Forelimb muscle (tissue), 1 donor: Measurements from ENCODE around the gene PNMA6E. TPM values are rescaled to one million over a fixed set of nuclear protein-coding genes. Genes with fewer than 3 reads are reported as not detected.
"Not testable (repeated sequence)": the region's sequence is repeated elsewhere in the genome, so short reads cannot be mapped to it uniquely, and the experiment has no call there.

Experiments
- DNase-seq: peaks from one replicate; pipeline ENCODE4 v3.0.0-alpha.2; 2013; ENCODE audit warnings: low read depth
- polyA plus RNA-seq: library from polyadenylated mRNA; unstranded; fragments of 120-200 nt; gene quantifications from one replicate; pipeline ENCODE4 v1.2.1, GENCODE V29; 2013; ENCODE audit not compliant: insufficient read length

The PNMA6E gene
- polyA plus RNA-seq, 1 donor: not detected

- no peak for DNase-seq
These were observed 15.1 kb downstream of the PNMA6E start for GRCh38 chrX:153386097-153386496.

DNA sequence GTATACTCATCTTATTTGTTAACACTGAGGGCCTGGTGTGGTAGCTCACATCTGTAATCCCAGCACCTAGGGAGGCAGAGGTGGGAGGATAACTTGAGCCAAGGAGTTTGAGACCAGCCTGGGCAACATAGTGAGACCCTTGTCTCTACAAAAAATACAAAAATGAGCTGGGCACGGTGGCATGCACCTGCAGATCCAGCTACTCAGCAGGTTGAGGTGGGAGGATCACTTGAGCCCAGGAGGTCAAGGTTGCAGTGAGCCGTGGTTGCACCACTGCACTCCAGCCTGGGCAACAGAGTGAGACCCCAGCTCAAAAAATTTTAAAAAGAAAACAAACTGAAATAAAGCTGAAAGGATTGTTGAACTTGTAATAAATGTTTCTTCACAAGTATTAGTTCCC is 16.2 kb downstream of the PNMA6E start:
- DNase-seq: not testable (repeated sequence)

DNA sequence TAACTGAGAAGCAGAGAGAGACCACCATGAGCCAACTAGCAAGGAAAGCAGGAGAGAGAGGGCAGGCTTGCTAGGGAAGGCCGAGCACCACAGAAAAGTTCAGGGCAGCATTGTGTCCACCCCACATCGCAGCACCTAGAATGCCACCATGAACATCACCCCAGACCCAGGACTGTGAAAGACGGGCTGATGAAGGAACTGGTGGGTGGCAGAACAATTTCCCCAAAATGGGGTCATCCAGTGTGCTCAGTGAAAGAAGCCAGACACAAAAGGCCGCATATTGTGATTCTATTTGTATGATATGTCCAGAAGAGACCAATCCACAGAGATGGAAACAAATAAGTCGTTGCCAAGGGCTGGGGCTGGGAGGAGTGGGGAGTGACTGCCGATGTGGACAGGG is 16.8 kb downstream of the PNMA6E start:
- DNase-seq: no peak

- DNase-seq: no peak
These were observed 18.3 kb downstream of the PNMA6E start for GRCh38 chrX:153382563-153383482.

DNA sequence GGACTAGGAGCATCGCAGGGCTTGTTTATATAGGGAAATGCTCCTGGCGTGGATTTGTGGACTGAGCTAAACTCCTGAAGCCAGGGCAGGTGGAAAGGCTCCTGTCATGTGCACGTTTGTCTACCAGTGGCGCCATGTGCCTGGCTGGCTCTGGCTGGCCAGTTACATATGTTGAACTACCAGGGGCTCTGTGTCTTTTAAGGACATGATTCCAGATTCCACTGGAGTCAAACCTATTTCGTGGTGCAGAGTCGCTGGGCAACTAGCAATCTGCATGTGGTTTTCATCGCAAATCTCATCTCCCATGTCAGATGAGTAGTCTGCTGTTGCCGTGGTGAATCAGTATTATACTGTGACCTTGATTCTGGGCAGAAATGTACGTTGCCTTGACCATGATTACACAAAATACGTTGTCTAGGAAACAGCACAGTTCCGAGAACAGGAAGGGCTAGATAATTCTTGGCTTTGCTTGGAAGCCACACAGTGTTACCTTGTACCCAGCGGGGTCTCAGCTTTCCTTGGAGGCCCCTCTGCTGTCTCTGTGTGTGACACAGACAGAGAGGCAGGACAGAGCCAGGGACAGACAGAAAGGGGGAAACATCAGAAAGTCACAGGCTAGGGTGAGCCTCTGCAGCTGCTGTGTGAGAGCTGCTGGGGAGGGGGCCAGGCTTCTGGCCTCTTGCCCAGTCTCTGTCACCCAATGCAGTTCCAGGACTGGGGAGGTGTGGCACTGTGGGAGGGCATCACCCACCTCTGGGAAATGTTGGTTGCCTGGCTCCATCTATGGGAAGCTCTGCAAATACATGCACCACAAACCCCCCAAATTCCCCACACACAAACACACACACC is 19.2 kb downstream of the PNMA6E start:
- DNase-seq: peak; percentile 74

DNA sequence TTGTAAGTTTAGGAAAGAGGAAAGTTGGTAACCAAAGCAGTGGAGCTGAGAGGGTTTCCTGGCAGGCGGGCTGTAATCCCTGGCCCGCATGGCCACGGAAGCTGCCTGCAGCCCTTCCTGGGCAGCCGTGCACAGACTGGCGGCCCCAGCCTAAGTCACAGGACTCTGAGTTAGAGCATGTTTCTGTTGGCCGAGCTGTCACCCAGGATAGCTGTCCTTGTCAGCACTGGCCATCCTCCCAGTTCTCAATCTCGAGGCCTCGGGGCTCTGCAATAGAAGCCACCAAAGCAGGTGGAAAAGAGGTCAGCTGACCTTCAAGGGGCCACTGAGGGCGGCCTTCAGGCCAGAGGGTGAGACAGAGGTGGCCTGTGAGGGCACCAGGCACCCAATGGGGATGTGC is 20.5 kb downstream of the PNMA6E start:
- DNase-seq: no peak

DNA sequence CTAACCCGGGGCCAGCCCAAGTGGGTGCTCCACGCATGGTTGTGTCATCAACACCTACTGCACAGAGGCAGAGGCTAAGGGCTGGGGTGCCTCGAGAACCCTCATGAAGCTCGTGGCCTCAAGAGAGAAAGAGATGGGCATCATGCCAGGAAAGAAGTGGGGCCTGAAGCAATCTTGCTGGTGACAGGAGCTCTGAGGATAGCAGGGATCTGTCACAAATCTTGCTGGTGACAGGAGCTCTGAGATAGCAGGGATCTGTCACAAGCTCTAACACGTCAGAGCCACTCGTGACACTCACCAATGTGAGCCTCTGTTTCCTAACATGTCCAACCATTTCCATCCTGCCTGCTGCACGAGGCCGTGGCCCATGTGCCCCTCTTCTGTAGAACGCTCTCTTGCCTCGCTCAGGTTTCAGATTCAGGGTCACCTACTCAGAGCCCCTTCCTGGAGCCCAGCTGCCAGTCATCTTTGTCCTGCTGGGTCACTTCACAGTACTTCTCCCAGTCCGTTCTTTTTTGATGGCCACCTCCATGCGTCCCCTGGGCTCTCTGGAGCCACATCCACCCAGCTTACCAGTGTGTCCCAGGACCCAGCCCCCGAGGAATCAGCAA is 21.1 kb downstream of the PNMA6E start:
- DNase-seq: no peak

DNA sequence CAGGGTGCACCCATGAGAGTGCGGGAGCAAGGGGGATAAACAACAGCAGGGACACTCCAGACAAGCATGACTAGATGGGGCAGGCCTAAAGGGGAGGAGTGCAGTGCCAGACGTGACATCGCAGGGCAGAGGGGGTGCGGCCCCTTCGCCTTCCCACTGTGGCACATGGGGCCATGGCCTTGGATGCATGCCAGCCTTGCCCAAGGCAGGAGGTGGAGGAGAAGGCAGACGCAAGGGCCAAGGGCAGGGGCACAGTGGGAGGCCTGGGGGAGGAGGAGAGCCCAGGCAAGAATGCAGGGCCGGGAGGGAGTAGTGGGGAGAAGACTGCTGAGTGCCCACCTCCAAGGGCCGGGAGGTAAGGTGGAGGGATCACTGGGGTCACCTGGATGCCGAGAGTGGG is 21.6 kb downstream of the PNMA6E start:
- DNase-seq: no peak

DNA sequence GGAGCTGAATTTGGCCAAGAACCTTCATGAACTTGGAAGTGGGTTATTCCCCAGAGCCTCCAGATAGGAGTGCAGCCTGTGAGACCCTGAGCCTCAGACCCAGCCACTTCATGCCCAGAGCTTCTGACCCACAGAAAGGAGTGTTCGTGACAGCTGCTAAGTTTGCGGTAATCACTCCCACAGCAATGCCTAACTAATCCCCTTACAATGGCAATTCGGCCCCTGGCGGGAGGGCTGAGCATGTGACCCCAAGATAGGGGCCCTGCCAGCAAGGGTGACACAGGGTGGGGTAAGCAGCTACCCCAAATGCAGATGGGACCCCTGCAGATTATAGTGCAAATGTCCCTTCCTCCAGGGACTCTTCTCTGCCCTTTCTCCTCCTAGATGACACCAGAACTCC is 22.5 kb downstream of the PNMA6E start:
- no peak for DNase-seq

DNA sequence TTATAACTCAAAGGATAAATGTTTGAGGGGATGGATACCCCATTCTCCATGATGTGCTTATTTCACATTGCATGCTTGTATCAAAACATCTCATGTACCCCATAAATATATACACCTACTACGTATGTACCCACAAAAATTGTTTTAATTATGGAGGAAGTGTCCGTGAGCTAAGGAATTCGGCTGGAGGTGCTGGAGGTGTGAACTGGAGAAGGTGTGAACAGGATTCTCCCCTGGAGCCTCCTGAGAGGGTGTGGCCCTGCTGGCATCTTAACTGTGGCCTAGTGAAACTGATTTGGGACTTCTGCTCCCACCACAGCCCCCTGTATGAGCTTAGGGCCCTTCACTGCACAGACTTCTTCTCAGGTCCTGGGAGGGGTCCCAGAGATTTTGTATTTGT is 23.4 kb downstream of the PNMA6E start:
- DNase-seq: no peak

DNA sequence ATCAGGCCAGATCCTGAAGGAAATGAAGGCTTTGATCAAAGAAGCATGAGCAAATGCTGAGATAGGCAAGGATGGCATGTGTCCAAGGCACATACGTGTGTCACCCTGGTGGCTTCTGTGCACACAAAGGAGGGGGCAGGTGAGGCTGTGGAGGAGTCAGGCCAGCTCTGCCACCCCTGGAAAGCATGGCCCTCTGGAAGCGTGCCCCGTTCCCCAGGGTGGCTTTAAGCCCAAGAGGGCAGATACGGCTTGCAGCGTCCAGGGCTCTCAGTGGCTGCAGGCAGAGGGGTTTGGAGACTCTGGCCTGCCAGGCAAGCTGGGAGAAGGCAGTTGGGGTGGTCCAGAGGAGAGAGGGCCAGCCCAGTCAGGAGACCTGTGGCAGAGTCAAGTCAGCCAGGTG is 25.6 kb downstream of the PNMA6E start:
- no peak for DNase-seq

GRCh38 chrX:153374426-153374825 is 26.7 kb downstream of the PNMA6E start:
- DNase-seq: no peak

- no peak for DNase-seq
These were observed 28.2 kb downstream of the PNMA6E start for GRCh38 chrX:153372949-153373348.

DNA sequence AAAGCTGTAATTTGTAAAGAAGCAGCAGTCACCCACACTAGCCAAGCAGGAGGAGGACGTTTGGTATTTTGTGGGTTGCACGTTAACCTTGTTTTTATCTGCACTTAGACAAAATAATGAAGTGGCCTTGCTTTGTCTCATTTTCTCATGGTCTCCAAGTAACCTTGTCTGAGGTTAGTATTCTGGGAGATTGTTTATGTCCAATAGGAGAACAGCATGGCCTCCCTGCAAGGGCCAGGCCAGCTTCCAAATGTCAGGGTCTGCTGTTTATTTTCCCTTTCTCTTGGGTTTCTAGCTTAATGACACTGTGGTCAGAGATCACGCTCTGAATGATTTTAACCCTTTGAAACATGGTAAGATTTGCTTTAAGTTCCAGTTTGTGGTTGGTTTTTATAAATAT is 29.9 kb downstream of the PNMA6E start:
- DNase-seq: no peak

- no peak for DNase-seq
These were observed 30.7 kb downstream of the PNMA6E start for GRCh38 chrX:153370293-153371055.

DNA sequence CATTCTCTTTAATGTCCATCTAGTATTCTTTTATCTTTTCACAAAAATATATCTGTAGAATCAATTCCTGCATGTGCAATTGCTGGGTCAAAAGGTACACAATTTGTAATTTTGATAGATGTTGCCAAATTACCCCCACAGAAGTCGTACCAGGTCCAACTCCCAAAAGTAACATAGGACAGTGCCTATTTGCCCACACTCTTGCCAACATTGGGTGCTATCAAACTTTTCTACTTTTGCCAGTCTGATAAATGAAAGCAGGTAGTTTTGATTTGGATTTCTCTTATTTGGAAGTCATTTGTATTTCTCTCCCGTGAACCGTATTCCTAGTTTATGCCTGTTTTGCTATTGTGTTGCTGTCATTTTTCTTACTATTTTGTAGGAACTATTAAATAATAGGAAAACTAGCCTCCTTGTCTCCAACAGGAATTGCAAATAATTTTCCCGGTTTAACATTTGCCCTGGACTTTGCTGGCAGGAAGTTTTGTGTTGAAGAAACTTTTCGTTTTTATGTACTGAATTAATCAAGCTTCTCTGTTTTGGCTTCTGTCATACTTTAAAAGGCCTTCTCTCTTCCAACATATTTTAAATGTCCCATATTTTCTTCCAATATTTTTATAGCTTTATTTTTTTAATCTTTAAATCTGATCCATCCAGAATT is 34.1 kb downstream of the PNMA6E start:
- no peak for DNase-seq

DNA sequence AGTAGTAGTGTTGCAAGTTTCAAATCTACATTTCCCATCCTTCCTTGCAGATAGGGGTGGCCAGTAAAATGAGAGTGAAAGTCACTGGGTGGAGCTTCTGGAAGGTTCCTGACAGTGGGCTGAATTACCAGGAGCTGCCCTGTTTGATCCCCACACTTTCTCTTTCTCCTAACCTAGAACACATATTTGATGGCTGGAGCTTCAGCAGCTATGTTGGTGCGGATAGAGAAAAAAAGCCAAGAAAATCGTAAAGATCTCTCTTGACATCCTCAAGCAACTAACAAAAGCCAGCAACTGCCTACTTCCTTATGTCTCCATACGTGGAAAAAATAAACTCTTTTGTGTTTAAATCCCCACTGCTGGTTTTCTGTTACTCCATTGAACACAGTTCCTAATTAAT is 35.0 kb downstream of the PNMA6E start:
- DNase-seq: no peak

DNA sequence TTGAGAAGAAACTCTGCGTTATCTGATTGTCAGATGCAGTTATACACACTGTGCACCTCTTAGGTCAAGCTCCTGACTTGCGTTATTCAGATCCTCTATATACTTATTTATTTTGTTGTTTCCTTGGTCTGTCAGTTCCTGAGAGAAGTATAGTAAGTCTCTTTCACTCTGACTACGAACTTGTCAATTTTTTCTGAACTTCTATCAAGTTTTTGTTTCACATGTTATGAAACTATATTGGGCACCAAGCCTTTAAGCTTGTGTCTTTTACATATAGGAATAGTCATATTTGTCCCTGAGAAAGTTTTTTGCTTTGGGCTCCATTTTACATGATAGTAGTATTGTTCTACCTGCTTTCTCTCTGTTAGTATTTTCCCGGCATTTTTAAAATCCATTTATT is 35.5 kb downstream of the PNMA6E start:
- no peak for DNase-seq

DNA sequence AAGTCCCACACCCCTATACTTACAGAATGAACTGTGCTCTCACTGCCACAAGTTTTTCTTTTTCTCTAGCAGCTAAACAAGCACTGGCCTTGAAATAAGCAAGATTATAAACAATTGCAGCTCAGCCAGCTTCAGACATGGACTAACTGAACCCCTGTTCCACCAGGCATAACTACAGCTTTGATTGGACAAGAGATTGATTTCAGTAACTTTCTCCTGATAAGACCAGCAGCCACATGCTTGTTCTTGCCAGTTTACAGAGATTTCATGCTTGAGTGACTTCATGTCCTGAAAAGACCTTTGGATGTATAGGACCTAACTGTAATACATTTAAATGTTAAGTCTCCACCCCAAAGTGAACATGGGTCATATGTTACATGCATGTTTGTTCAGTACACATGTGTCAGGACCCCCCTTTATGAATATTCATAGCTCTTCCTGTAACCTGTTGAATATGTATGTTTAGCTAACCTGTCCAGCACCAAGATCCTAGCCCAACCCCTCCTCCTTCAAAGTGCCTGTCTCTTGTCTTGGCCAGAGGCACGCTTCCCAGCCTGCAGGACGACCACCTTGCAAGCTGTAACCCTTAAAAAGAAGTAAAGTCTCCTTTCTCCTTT is 39.3 kb downstream of the PNMA6E start:
- DNase-seq: no peak

DNA sequence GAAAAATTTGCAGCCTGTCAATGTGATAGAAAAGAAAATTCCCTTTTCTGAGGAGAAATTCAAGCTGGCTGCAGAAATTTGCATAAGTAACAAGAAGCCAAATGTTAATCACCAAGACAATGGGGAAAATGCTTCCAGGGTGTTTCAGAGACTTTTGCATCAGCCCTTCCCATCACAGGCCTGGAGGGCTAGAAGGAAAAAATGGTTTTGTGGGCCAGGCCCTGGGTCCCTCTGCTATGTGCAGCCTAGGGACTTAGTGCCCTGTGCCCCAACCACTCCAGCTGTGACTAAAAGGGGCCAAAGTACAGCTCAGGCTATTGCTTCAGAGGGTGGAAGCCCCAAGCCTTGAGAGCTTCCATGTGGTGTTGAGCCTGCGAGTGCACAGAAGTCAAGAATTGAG is 43.3 kb downstream of the PNMA6E start:
- no peak for DNase-seq

DNA sequence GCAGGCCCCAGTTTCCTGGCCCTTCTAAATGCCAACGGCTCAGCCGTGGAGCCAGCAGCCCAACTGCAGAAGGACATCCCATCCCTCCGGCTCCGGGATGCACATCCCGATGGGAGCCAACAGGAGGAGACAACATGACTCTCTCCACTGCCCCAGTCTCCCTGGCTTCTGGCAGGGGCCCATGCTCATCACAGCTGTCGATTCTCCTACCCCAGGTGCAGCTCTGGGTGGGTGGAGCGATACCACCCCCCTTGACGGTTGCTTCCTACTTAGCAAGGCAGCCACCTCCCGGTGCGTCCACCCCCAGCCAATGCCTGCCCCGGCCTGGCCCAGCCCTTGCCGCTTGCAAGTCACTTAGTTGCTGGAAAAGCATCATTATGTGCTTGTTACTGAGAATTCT is 47.7 kb downstream of the PNMA6E start:
- DNase-seq: no peak
